Measurements from ENCODE around the gene PXMP2. TPM values are rescaled to one million over a fixed set of nuclear protein-coding genes. Genes with fewer than 3 reads are reported as not detected.

The PXMP2 gene
- total and polyA plus RNA-seq, 2 of the 8 experiments (the other 6 are each of a cell fraction or from before 2014, with no cell fraction given), result 13.8 to 15.1 TPM

GRCh38 chr12:132677492-132677891, 9.9 kb upstream of the PXMP2 start (continued):
- TF ChIP-seq GABPA (IDR thresholded peaks at IDR 0.05; ENCODE audit: borderline replicate concordance, insufficient read depth, low read length), result no peak
- no peak for TF ChIP-seq ATF2 (IDR thresholded peaks at IDR 0.05; ENCODE audit: low read length)
